GM12865 (cell line): Measurements from ENCODE around the gene TRIM14.
"Not testable (repeated sequence)": the region's sequence is repeated elsewhere in the genome, so short reads cannot be mapped to it uniquely, and the experiment has no call there.

ENCODE experiments used
- DNase-seq: peaks from one replicate; pipeline ENCODE4 v3.0.0; 2010; ENCODE audit warnings: low read depth
- H3K4me3 ChIP-seq: 2 replicates; pipeline ENCODE4 v1.5.1; 2011; ENCODE audit warnings: mild to moderate bottlenecking, low read depth, low read length, control low read depth
- TF ChIP-seq, protein P1 (sequence below): IDR thresholded peaks from 2 replicates; pipeline ENCODE4 v1.5.1; 2011; ENCODE audit warnings: low read length, control low read depth, low read depth, inconsistent platforms; ENCODE audit not compliant: insufficient read depth; ENCODE audit errors: missing control alignments

TRIM14 gene

GRCh38 chr9:98031935-98032334, 87.1 kb downstream of the TRIM14 start:
- H3K4me3 ChIP-seq, result no peak overlapping the region
- TF ChIP-seq, protein P1, sequence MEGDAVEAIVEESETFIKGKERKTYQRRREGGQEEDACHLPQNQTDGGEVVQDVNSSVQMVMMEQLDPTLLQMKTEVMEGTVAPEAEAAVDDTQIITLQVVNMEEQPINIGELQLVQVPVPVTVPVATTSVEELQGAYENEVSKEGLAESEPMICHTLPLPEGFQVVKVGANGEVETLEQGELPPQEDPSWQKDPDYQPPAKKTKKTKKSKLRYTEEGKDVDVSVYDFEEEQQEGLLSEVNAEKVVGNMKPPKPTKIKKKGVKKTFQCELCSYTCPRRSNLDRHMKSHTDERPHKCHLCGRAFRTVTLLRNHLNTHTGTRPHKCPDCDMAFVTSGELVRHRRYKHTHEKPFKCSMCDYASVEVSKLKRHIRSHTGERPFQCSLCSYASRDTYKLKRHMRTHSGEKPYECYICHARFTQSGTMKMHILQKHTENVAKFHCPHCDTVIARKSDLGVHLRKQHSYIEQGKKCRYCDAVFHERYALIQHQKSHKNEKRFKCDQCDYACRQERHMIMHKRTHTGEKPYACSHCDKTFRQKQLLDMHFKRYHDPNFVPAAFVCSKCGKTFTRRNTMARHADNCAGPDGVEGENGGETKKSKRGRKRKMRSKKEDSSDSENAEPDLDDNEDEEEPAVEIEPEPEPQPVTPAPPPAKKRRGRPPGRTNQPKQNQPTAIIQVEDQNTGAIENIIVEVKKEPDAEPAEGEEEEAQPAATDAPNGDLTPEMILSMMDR, result no peak
- DNase-seq, result no peak

DNA sequence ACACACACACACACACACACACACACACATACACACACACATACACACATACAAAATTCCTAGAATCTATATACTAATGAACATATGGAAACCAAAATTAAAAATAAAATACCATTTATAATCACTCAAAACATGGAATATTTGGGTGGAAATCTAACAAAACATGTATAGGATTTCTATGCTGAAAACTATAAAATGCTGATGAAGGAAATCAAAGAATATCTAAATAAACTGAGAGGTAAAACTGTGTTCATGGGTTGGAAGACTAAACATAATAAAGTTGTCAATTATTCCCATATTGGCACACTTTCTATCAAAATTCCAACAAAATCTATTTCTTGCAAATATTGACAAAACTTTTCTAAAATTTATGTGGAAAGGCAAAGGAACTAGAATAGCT, 87.9 kb downstream of the TRIM14 start:
- no peak overlapping the region for H3K4me3 ChIP-seq
- DNase-seq, result no peak
- TF ChIP-seq, protein P1, result no peak

GRCh38 chr9:98024702-98025101, 94.3 kb downstream of the TRIM14 start:
- TF ChIP-seq, protein P1, result no peak
- DNase-seq, result no peak
- no peak overlapping the region for H3K4me3 ChIP-seq

- DNase-seq, result no peak
- H3K4me3 ChIP-seq, result no peak overlapping the region
- TF ChIP-seq, protein P1, result no peak
Observed at GRCh38 chr9:98022447-98022846, 96.6 kb downstream of the TRIM14 start.

- TF ChIP-seq, protein P1, result no peak
- no peak for DNase-seq
- H3K4me3 ChIP-seq, result no peak overlapping the region
Observed at GRCh38 chr9:98021306-98022040, 97.5 kb downstream of the TRIM14 start.

DNA sequence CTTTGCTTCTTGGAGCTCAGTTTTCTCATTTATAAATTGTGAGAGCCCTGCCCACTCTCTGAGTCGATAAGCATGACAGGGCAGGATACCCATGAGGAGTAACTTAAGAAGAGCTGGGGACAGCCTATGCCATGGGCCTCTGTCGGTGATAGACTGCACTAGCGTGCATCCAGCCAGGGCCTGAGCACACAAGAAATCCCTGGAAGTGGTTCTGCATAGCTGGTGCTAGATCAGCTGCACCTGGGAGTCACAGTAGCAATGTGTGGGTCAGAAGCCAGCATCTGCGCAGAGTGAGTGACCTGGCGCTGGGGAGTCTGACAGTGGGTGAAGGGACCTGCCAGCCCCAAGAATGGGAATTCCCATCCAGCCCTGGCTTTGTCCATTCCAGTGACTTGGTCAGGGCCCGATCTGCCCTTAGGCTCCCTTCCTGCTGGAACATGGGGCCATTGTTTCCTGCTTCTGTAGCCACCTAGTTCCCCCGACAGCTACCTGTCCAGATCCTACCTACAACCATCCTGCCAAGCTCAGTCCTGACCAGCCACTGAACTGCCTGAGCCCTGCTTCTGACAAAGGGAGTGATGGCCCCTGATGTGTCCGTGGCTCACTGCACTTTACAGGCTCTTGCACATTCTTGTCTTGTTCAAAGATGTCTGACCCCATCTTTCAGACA, 98.4 kb downstream of the TRIM14 start:
- no peak for DNase-seq
- H3K4me3 ChIP-seq, result no peak overlapping the region
- TF ChIP-seq, protein P1, result no peak

DNA sequence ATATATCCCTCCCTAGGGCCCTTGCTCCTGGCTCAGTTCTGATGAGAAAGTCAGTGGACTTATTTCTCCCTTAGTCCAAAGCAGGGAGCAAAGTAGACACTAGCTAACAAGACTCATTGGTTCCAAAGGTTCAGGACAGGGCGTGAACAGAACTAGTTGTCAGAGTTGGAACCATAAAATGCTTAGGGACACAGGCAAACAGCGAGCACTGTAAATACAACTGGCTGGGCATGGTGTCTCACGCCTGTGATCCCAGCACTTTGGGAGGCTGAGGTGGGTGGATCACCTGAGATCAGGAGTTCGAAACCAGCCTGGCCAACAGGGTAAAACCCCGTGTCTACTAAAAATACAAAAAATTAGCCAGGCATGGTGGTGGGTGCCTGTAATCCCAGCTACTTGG, 99.2 kb downstream of the TRIM14 start:
- not testable (repeated sequence) for H3K4me3 ChIP-seq, DNase-seq
